HG02678 (cell line): ENCODE data around the gene C16orf90.
"Not testable (repeated sequence)": the region's sequence is repeated elsewhere in the genome, so short reads cannot be mapped to it uniquely, and the experiment has no call there.

Experiments used
- ATAC-seq: cut with Tn5 transposase; IDR thresholded peaks from one replicate; pipeline ENCODE4 v1.9.1; 2021; ENCODE audit warnings: mild to moderate bottlenecking, moderate library complexity; ENCODE audit not compliant: unreplicated experiment

Gene C16orf90

GRCh38 chr16:3495176-3495575, at the start of gene C16orf90:
Gene C16orf90 (minus strand): TSS chr16:3495489. CDS start chr16:3495421, 68 bp downstream.
- no peak for ATAC-seq

- no peak for ATAC-seq
Observed at GRCh38 chr16:3542601-3543373, 47.5 kb upstream of the C16orf90 start.

- no peak for ATAC-seq
Observed at GRCh38 chr16:3541527-3542155, 46.4 kb upstream of the C16orf90 start.

- no peak for ATAC-seq
Observed at GRCh38 chr16:3538222-3538621, 42.9 kb upstream of the C16orf90 start.

- ATAC-seq: no peak
Observed at GRCh38 chr16:3536851-3537250, 41.6 kb upstream of the C16orf90 start.

- ATAC-seq: no peak
Observed at GRCh38 chr16:3536271-3536731, 41.0 kb upstream of the C16orf90 start.

GRCh38 chr16:3534126-3534525, 38.8 kb upstream of the C16orf90 start:
- ATAC-seq: no peak

- ATAC-seq: no peak
Observed at GRCh38 chr16:3532741-3533140, 37.5 kb upstream of the C16orf90 start.

- no peak for ATAC-seq
Observed at GRCh38 chr16:3530371-3530914, 35.2 kb upstream of the C16orf90 start.

GRCh38 chr16:3529175-3529574, 33.9 kb upstream of the C16orf90 start:
- ATAC-seq: no peak

- ATAC-seq: no peak
Observed at GRCh38 chr16:3528406-3528805, 33.1 kb upstream of the C16orf90 start.

- ATAC-seq: not testable (repeated sequence)
Observed at GRCh38 chr16:3527216-3527829, 32.0 kb upstream of the C16orf90 start.

- no peak for ATAC-seq
Observed at GRCh38 chr16:3525951-3526350, 30.7 kb upstream of the C16orf90 start.

GRCh38 chr16:3523281-3523680, 28.0 kb upstream of the C16orf90 start:
- ATAC-seq: no peak

- no peak for ATAC-seq
Observed at GRCh38 chr16:3520841-3521240, 25.6 kb upstream of the C16orf90 start.

- ATAC-seq: no peak
Observed at GRCh38 chr16:3520413-3520812, 25.1 kb upstream of the C16orf90 start.

- ATAC-seq: no peak
Observed at GRCh38 chr16:3519581-3519980, 24.3 kb upstream of the C16orf90 start.

- ATAC-seq: no peak
Observed at GRCh38 chr16:3518986-3519348, 23.7 kb upstream of the C16orf90 start.

- ATAC-seq: no peak
Observed at GRCh38 chr16:3518292-3518985, 23.1 kb upstream of the C16orf90 start.

GRCh38 chr16:3515897-3516296, 20.6 kb upstream of the C16orf90 start:
- no peak for ATAC-seq

GRCh38 chr16:3514621-3515020, 19.3 kb upstream of the C16orf90 start:
- no peak for ATAC-seq
